ENCODE data around the gene ACACA.
A peak's percentile ranks its signal among the peaks of the same experiment; 100 is the strongest.
"Not testable (repeated sequence)": the region's sequence is repeated elsewhere in the genome, so short reads cannot be mapped to it uniquely, and the experiment has no call there.

ACACA gene

GRCh38 chr17:37079735-37080134, 326.9 kb downstream of the ACACA start:
- H3K79me2 ChIP-seq: no peaks in the 10 kb centered on the region
- H3K9me3 ChIP-seq (ENCODE audit: control insufficient read depth, low read length): no peaks in the 10 kb centered on the region
- no peak overlapping the region for H3K4me3 ChIP-seq (ENCODE audit: low read depth, low read length)
- H3K4me1 ChIP-seq: no peaks in the 10 kb centered on the region
- no peak for TF ChIP-seq CTCF (IDR thresholded peaks at IDR 0.05)
- H3K4me2 ChIP-seq (ENCODE audit: low read length): no peak overlapping the region
- no peak overlapping the region for H2AFZ ChIP-seq
- no peak overlapping the region for H3K27ac ChIP-seq
- no peaks in the 10 kb centered on the region for H3K27me3 ChIP-seq (ENCODE audit: control insufficient read depth, insufficient read depth, low read length)
- H3K9ac ChIP-seq: no peak overlapping the region
- no peaks in the 10 kb centered on the region for H3K36me3 ChIP-seq (ENCODE audit: control insufficient read depth, insufficient read depth, low read length)

- Histone ChIP-seq H3K36me3 (ENCODE audit: control insufficient read depth, insufficient read depth, low read length) (no peaks in the 10 kb centered on the region), H3K27ac (no peak overlapping the region), H3K9me3 (ENCODE audit: control insufficient read depth, low read length) (no peaks in the 10 kb centered on the region), H3K4me3 (ENCODE audit: low read depth, low read length) (no peak overlapping the region), H3K4me1 (no peaks in the 10 kb centered on the region), H3K9ac (no peak overlapping the region), H3K79me2 (no peaks in the 10 kb centered on the region), H2AFZ (no peak overlapping the region), H3K27me3 (ENCODE audit: control insufficient read depth, insufficient read depth, low read length) (no peaks in the 10 kb centered on the region), H3K4me2 (ENCODE audit: low read length) (no peak overlapping the region)
- TF ChIP-seq CTCF (IDR thresholded peaks at IDR 0.05): no peak
These were observed 327.4 kb downstream of the ACACA start for GRCh38 chr17:37079065-37079708.

DNA sequence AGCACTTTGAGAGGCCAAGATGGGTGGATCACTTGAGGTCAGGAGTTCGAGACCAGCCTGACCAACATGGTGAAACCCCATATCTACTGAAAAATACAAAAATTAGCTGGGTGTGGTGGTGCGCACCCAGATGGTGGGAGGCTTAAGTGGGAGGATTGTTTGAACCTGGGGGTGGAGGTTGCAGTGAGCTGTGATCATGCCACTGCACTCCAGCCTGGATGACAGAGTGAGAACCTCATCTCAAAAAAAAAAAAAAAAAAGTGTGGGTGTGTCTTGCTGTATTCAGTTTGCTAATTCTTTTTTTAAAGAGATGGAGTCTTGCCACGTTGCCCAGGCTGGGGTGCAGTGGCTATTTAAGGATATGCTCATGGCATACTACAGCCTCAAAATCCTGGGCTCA, 333.2 kb downstream of the ACACA start:
- H3K9ac ChIP-seq; H3K9me3 ChIP-seq (ENCODE audit: control insufficient read depth, low read length); H3K4me1 ChIP-seq; H3K36me3 ChIP-seq (ENCODE audit: control insufficient read depth, insufficient read depth, low read length); H3K79me2 ChIP-seq; H2AFZ ChIP-seq; H3K4me2 ChIP-seq (ENCODE audit: low read length); H3K27ac ChIP-seq; H3K27me3 ChIP-seq (ENCODE audit: control insufficient read depth, insufficient read depth, low read length); H3K4me3 ChIP-seq (ENCODE audit: low read depth, low read length): not testable (repeated sequence)

GRCh38 chr17:37069087-37069486, 337.5 kb downstream of the ACACA start:
- no peak for TF ChIP-seq CTCF (IDR thresholded peaks at IDR 0.05)
- no peak overlapping the region for H3K27ac ChIP-seq
- H3K9ac ChIP-seq: no peak overlapping the region
- peaks cover 6% of the 10 kb centered on the region for H3K4me1 ChIP-seq
- H3K4me2 ChIP-seq (ENCODE audit: low read length): no peak overlapping the region
- no peak overlapping the region for H2AFZ ChIP-seq
- H3K27me3 ChIP-seq (ENCODE audit: control insufficient read depth, insufficient read depth, low read length): no peaks in the 10 kb centered on the region
- no peaks in the 10 kb centered on the region for H3K79me2 ChIP-seq
- no peaks in the 10 kb centered on the region for H3K36me3 ChIP-seq (ENCODE audit: control insufficient read depth, insufficient read depth, low read length)
- no peaks in the 10 kb centered on the region for H3K9me3 ChIP-seq (ENCODE audit: control insufficient read depth, low read length)
- no peak overlapping the region for H3K4me3 ChIP-seq (ENCODE audit: low read depth, low read length)

- Histone ChIP-seq H3K9me3 (ENCODE audit: control insufficient read depth, low read length) (no peaks in the 10 kb centered on the region), H3K4me2 (ENCODE audit: low read length) (no peak overlapping the region), H3K27me3 (ENCODE audit: control insufficient read depth, insufficient read depth, low read length) (no peaks in the 10 kb centered on the region), H3K27ac (no peak overlapping the region), H3K36me3 (ENCODE audit: control insufficient read depth, insufficient read depth, low read length) (no peaks in the 10 kb centered on the region), H3K4me1 (peaks cover 6% of the 10 kb centered on the region), H2AFZ (peak overlapping the region; percentile 55), H3K9ac (no peak overlapping the region), H3K79me2 (no peaks in the 10 kb centered on the region), H3K4me3 (ENCODE audit: low read depth, low read length) (no peak overlapping the region)
- no peak for TF ChIP-seq CTCF (IDR thresholded peaks at IDR 0.05)
These were observed 338.4 kb downstream of the ACACA start for GRCh38 chr17:37068266-37068665.
